Measurements from ENCODE around the gene HINFP. TPM values are rescaled to one million over a fixed set of nuclear protein-coding genes. Genes with fewer than 3 reads are reported as not detected.

HINFP gene
- total and polyA plus RNA-seq, 2 experiments from 2014 or later = 12.6 to 29.2 TPM

- no peak for TF ChIP-seq ZNF462 (CRISPR knock-in tag; IDR thresholded peaks at IDR 0.05)
- no peak for TF ChIP-seq ETS1 (IDR thresholded peaks at IDR 0.05)
- TF ChIP-seq STAT1 (IDR thresholded peaks at IDR 0.05; ENCODE audit: unreplicated experiment) = no peak
These were observed 39.6 kb upstream of the HINFP start (continued) for GRCh38 chr11:119081682-119082260.

- H2AFZ ChIP-seq = peak within 1 kb of the TSS; percentile 19
- TF ChIP-seq JUNB (IDR thresholded peaks at IDR 0.05; ENCODE audit: unreplicated experiment) (no peak), ETS1 (IDR thresholded peaks at IDR 0.05) (no peak), CREB1 (CRISPR knock-in tag; IDR thresholded peaks at IDR 0.05; ENCODE audit: low read depth) (peak; percentile 92), EZH2 (IDR thresholded peaks at IDR 0.05; ENCODE audit: low read depth, unreplicated experiment) (no peak), ZNF331 (CRISPR knock-in tag; IDR thresholded peaks at IDR 0.05; ENCODE audit: low read depth) (peak; percentile 28; the same call in 1 of the 2 replicates), ZNF114 (CRISPR knock-in tag; IDR thresholded peaks at IDR 0.05) (no peak), CTCF (conservative IDR thresholded peaks at IDR 0.05; ENCODE audit: low read depth in 2 of 2) (no peak)
These were observed 36.5 kb upstream of the HINFP start, which contains the start of gene HMBS for GRCh38 chr11:119084663-119085436. Gene HMBS, plus strand, starts transcription at chr11:119084881. Its CDS starts 153 bp downstream, at chr11:119085034.

More at GRCh38 chr11:119084663-119085436, 36.5 kb upstream of the HINFP start, which contains the start of gene HMBS:
- no peaks in the 10 kb centered on the region; the same call in 2 of the 3 replicates for H3K9me3 Mint-ChIP-seq
- peak within 1 kb of the TSS; percentile 98 for H3K27ac Mint-ChIP-seq
- H3K4me3 ChIP-seq = peak within 1 kb of the TSS; percentile 55
- peaks cover 3% of the 10 kb centered on the region; the same call in 1 of the 2 replicates for H3F3A ChIP-seq (replicated peaks; ENCODE audit: low read depth)
- peaks cover 31% of the 10 kb centered on the region for H3K36me3 Mint-ChIP-seq (ENCODE audit: low read depth)
- no peaks in the 10 kb centered on the region for H3K9me2 ChIP-seq (ENCODE audit: insufficient read depth)
- peak within 1 kb of the TSS; percentile 89 for H3K4me2 ChIP-seq
- ATAC-seq (peak; percentile 93), DNase-seq (ENCODE audit: low spot score) (peak; percentile 96)
- H3K36me3 ChIP-seq (ENCODE audit: insufficient read depth) = no peaks in the 10 kb centered on the region; the same call in 1 of the 2 replicates
- no peaks in the 10 kb centered on the region for H3K27me3 ChIP-seq (ENCODE audit: insufficient read depth)
- H3K79me2 ChIP-seq (replicated peaks; ENCODE audit: insufficient read depth) = peaks cover 15% of the 10 kb centered on the region
- peaks cover 4% of the 10 kb centered on the region; the same call in 1 of the 2 replicates for H3K4me1 ChIP-seq (ENCODE audit: insufficient read depth)
- H3K27me3 Mint-ChIP-seq (ENCODE audit: insufficient read depth, low read depth, poor library complexity) = peaks cover 5% of the 10 kb centered on the region
- H4K20me1 ChIP-seq (replicated peaks; ENCODE audit: insufficient read depth) = no peaks in the 10 kb centered on the region; the same call in 1 of the 2 replicates
- H3K4me3 Mint-ChIP-seq = peak within 1 kb of the TSS; percentile 100
- H3K4me1 Mint-ChIP-seq = peaks cover 2% of the 10 kb centered on the region; the same call in 1 of the 3 replicates
- peak within 1 kb of the TSS; percentile 71 for H3K27ac ChIP-seq (ENCODE audit: low read depth)
